GM19035 (cell line): ENCODE measurements around the gene BTAF1.

Experiments used
- ATAC-seq: cut with Tn5 transposase; IDR thresholded peaks from one replicate; pipeline ENCODE4 v1.9.1; 2021; ENCODE audit not compliant: unreplicated experiment

Gene BTAF1

GRCh38 chr10:91907914-91908336, 15.6 kb upstream of the BTAF1 start:
- peak; percentile 16 for ATAC-seq

GRCh38 chr10:91908337-91909116, 15.0 kb upstream of the BTAF1 start:
- peak; percentile 91 for ATAC-seq

DNA sequence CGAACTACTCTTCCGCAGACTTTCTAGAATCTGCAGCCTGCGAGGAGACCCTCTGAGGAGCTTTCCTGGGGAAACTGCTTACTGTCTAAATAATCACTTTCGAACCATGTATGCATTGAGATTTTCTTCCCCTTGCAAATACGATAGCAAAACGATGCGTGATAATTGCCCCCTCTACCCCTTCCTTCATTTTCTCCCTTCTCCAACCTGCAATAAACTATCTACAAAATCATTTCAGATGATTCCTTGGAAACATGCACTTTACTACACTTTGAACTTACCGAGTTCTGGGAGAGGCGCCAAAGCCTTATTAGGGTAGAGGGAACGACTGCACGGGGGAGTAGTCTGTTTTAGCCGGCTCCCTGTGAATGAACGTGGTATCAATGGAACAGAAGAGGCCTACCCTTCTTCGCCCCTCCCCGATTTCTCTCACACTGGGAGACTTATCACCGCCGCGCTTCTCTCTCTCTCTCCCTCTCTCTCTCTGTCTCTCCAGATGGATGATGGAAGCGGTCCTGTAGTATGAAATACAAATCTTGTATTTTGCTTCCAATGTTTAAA, 14.4 kb upstream of the BTAF1 start, which contains the start of gene FGFBP3:
FGFBP3 (minus strand) TSS at position 370 of the 561 bp plus-strand sequence. CDS start 517 bp downstream, outside the sequence.
- ATAC-seq, result no peak

GRCh38 chr10:91910467-91910866, 13.1 kb upstream of the BTAF1 start:
- no peak for ATAC-seq

DNA sequence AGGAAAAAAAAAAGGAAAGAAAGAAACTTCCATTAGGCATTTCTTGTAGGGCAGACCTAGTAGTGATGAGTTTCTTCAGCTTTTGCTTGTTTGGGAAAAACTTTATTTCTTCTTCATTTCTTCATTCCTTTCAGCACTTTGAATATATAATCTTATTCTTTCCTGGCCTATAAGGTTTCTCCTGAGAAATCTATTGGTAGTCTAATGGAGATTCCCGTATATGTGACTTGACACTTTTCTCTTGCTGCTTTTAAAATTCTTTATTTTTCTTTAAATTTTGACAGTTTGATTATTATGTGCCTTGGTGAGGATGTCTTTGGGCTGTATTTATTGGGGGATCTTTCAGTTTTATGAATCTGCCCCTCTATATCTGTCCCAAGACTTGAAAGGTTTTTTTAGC, 3.9 kb upstream of the BTAF1 start:
- ATAC-seq, result no peak

DNA sequence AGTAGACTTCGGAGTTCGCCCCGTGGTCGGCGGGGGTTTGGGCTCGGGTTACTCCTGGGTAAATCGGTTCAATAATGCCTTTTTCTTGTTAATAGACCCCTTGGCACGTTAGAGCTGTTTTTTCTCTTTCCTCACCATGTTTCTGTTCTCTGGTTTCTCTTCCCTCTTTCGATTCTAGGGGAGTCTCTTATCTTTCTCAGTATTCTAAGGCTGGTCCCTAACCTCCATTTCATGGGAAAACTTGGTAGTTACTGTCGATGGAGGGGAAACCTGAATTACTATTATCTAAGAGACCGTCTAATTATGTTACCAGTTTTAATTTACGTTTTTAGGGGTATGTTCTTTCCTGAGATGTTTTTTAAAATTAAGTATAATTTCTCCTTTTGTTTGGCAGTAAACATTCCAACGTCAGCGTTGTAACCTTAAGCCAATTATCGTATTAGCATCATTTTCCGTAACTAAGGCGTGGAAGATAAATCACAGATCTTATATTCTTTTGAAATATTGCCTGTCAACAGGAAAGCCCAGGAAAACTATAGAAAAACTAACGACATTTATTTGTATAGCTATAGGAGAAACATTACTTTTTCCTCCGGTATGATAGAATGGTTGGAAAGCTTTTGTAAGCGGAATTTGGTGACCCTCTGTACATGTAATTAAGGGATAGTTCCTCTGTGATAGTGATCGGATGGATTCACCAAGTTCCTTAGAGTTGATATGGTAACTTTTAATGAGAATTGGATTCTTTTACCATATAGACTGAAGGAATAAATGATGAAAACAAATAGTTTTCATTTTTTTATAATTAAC, 847 bp downstream of the BTAF1 start:
- ATAC-seq, result peak; percentile 26

DNA sequence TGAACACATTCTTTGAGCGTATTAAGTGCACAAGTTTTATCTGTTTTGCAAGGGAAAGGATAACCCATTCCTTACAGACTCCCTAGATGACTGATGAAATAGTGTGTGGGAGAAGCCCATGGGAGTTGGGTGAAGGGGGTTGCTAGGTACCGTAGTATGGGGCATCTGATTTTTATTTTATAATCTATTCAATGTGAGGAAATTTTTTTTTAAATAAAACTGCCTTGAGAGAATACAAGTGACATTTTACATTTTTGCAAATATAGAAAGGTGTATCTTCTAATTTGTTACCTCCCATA, 1.4 kb downstream of the BTAF1 start:
- no peak for ATAC-seq

DNA sequence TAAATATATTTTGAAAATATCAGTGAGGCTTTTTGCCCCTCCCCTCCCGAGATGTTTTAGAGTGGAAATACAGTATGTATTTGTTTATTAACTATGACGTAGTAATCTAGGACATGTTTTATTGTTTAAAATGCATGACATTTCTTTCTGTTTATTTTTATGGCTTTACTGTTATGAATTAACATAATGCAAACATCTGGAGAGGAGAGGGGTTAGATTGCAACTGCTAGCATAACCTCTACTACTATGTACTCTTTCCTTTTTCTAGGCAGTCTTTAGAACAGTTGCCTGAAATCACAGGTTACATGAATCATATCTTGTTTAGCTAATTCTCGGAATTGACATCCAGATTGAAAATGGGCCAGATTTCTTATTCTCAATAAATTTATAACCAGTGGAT, 7.4 kb downstream of the BTAF1 start:
- no peak for ATAC-seq

DNA sequence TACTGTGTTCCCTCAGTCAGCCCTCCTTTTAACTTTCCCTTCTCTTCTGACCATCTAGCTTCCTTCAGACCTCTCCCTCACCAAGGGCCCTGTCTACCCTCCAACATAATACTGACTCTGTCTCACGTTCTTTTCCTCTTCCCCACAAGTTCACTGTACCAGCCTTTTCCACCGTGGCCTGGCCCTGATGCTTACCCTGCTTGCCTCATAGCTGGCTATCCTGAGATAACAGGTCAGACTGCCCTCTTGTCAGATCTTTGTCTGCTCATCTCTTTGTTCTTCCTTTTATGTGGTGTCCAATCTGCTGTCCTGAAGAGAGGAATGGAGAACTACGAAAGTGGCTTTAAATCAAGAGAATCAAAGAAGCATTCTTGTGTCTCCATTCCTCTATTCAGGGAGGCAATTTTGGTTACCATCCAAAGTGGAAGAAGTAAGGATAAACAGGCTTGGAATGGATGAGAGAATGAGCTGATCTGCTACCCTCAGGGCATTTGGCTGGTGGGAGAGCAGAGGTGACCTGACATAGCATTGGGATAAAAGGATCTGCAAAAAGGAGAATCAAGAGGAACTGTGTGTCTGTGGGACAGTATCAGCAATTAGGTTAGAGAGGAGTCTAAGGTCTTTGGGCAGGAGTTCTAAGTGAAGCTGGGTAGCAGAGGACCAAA, 8.1 kb downstream of the BTAF1 start:
- ATAC-seq, result no peak

DNA sequence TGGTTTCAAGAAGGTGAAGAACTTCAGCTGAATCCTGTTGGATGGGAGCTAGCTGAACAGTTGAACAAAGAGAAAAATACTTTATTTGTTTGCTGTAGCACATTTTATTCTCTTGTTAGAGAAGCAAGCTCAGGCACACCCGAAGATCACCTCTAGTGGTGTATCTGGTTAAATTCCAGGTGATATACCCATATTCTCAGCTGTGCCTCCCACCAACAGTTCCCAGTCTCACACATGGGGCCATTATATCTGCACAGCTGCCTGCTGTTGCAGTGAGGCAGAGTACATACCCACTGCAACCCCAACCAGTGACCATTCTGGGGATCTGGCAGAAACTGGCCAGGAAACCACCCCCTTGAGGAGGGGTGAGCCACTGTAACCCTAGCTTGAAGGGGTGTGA, 9.2 kb downstream of the BTAF1 start:
- ATAC-seq, result no peak

DNA sequence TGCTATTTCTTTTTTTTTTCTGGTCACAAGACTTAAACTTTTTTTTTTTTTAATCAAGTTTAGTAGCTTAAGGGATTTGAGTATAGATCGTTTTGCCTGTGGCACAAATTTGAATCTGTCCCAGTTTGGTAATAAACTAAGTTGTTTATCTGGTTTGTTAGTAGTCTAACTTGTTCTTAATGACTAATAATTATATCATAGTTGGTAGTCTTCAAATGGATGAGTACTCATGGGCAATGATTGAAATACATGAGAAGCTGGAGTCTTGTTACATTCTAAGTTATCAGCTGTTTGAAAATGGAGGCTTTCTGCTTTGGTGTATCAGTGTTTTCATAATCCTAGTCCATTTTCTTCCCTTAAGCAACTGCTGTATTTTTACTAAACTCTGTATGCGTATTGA, 12.3 kb downstream of the BTAF1 start:
- ATAC-seq, result no peak

DNA sequence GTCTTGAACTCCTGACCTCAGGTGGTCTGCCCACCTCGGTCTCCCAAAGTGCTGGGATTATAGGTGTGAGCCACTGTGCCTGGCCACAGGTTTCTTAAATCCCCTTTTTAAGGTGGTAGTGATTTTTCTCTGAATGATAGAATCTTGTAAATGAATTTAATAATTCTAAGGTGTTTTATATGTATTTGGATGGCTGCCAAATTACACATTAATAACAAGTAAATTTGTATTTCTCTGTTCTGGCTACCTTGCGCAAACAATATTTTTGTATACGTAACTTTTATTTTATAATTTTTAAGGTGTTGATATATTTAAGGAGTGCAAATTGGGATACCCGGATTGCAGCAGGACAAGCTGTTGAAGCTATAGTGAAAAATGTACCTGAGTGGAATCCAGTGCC, 16.1 kb downstream of the BTAF1 start:
- no peak for ATAC-seq

DNA sequence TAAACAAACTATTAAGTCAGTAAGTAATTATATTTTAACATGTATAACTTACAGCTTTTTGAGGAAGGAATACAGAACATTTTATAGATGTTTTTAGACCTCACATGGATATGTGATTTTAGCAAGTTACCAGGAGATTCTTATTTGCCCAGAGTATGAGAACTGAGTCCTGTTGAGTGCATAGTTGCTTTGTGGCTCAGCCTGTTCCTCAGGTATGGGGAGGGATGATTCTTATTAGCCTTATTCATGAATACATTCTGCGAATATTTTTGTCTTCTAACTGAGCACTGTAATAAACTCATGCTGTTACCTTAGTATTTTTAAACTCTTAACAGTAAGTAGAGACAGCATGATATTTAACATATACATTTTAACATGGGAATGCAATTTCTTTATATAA, 17.9 kb downstream of the BTAF1 start:
- no peak for ATAC-seq

- ATAC-seq, result peak; percentile 80
Observed at GRCh38 chr10:91944880-91945630, 21.5 kb downstream of the BTAF1 start.

- ATAC-seq, result no peak
Observed at GRCh38 chr10:91953600-91954160, 30.1 kb downstream of the BTAF1 start.

- ATAC-seq, result no peak
Observed at GRCh38 chr10:91955114-91955513, 31.5 kb downstream of the BTAF1 start.

- no peak for ATAC-seq
Observed at GRCh38 chr10:91957091-91957490, 33.5 kb downstream of the BTAF1 start.

- no peak for ATAC-seq
Observed at GRCh38 chr10:91969297-91969696, 45.7 kb downstream of the BTAF1 start.

DNA sequence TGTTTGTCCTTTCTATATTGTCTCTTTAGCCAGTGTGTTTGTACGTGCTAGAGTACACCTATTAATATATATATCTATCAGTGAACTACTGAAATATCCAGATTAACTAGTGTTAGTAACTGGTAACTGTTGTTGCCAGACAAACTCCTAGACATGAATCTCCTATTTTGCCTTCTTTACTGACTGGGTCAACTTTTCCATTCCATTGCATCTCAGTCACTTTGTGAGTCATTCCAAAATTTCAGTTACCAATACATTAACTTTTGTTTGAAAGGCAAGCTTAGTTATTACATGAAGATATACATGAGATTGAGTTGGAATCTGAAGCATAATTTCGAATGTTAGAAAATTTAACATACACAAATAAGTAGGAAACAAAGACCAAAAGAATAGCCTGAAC, 51.4 kb downstream of the BTAF1 start:
- no peak for ATAC-seq

DNA sequence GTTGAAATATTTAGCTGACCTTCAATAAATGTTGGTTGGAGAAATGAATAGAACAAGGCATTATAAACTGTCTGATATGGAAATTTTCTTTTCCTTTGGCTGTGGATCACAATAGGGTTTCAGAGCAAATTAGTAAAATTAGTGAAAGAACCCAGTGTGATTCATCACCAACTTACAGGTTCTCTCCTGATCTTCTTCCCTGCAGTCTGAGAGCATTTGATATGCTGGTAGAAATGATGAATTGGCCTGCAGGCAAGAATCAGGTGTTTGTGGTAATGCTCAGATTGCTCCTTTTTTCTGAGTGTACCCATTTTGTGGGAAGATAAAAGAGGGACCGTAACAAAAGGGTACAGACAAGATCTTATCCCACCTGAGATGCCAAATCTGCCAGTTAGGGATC, 51.9 kb downstream of the BTAF1 start:
- ATAC-seq, result no peak
